K562 (cell line): Measurements from ENCODE around the gene ADCY9. TPM values are rescaled to one million over a fixed set of nuclear protein-coding genes. Genes with fewer than 3 reads are reported as not detected.

Source experiments
- ATAC-seq: fragments of 200-7000 bp; cut with Tn5 transposase; 3 replicates; pipeline ENCODE4 v1.9.1; 2020; ENCODE audit warnings: moderate library complexity
- BruUV-seq: library from RNA; stranded (reverse); fragments of 400-500 nt; replicated peaks from 2 replicates; lab custom pipeline; 2021; lab: Mats Ljungman, UMichigan
- CTCF ChIA-PET: fragments of 300-600 bp; formaldehyde crosslinking; extraction: SDS; loops from one replicate; lab custom pipeline; 2021; ENCODE audit warnings: low intra/inter-chr PET ratio; lab: Yijun Ruan, JAX
- POLR2A ChIA-PET: fragments of 300-600, 350-650 bp; sonication (Branson Sonifier 250); formaldehyde crosslinking; extraction: SDS; loops from one replicate; lab custom pipeline; 2021; ENCODE audit warnings: antibody characterized with exemption, inconsistent platforms; lab: Yijun Ruan, JAX
- DNase-seq, 4 experiments: peaks; one replicate each; pipeline versions ENCODE4 v3.0.0 to v3.0.0-alpha.2; 2011 to 2018; ENCODE audit warnings: low spot score in 3 of 4, mixed read lengths in 3 of 4; ENCODE audit errors: extremely low read depth in 1 of 4
- FAIRE-seq: peaks from 2 replicates; lab custom pipeline; 2011; peaks lifted over from hg19 to GRCh38; lab: Jason Lieb, UNC
- H2AFZ ChIP-seq: 2 replicates; pipeline ENCODE4 v1.6.0; 2011; ENCODE audit warnings: low read depth, low read length, control low read depth, inconsistent platforms
- H3K27ac ChIP-seq: fragments of 200-600 bp; 3 replicates; pipeline ENCODE4 v1.8.0; 2011; ENCODE audit warnings: low read depth, mild to moderate bottlenecking, control low read depth, inconsistent platforms, low read length, moderate library complexity, mixed read lengths; ENCODE audit errors: extremely low read depth
- H3K27me3 ChIP-seq, 2 experiments: fragments of 300-600 bp in 1 of 2; 2 replicates in 1 of 2; 3 replicates in 1 of 2; pipeline versions ENCODE4 v1.6.0 to v1.8.0; 2011; ENCODE audit warnings: inconsistent platforms in 2 of 2, low read length in 2 of 2, mild to moderate bottlenecking in 1 of 2, mixed read lengths in 1 of 2, moderate library complexity in 1 of 2; ENCODE audit not compliant: control insufficient read depth in 2 of 2, insufficient read depth in 2 of 2
- H3K36me3 ChIP-seq: fragments of 300-600 bp; 3 replicates; pipeline ENCODE4 v1.8.0; 2011; ENCODE audit warnings: mild to moderate bottlenecking, low read length, inconsistent platforms; ENCODE audit not compliant: control insufficient read depth, insufficient read depth
- H3K4me1 ChIP-seq, 2 experiments: fragments of 200-600 bp in 1 of 2; replicated peaks in 1 of 2; 2 replicates in 1 of 2; 3 replicates in 1 of 2; pipeline versions ENCODE4 v1.5.1 to v1.8.0; 2011; ENCODE audit warnings: inconsistent platforms in 2 of 2, low read length in 2 of 2, mild to moderate bottlenecking in 1 of 2, mixed read lengths in 1 of 2, moderate library complexity in 1 of 2; ENCODE audit not compliant: control insufficient read depth in 2 of 2, insufficient read depth in 2 of 2
- H3K4me2 ChIP-seq: 2 replicates; pipeline ENCODE4 v1.6.1; 2011; ENCODE audit warnings: low read length, control low read depth, inconsistent platforms, mixed read lengths; ENCODE audit not compliant: insufficient read depth
- H3K4me3 ChIP-seq: fragments of 200-600 bp; sonication (generic), shearing (Covaris generic); 2 replicates; pipeline ENCODE4 v1.5.1; 2016; ENCODE audit warnings: control low read depth, inconsistent platforms
- H3K79me2 ChIP-seq: fragments of 200-600 bp; 3 replicates; pipeline ENCODE4 v1.8.0; 2011; ENCODE audit warnings: low read length, inconsistent platforms; ENCODE audit not compliant: control insufficient read depth, insufficient read depth
- H3K9ac ChIP-seq, 2 experiments: 2 replicates each; pipeline versions ENCODE4 v1.6.0 to v1.6.1; 2011; ENCODE audit warnings: low read depth in 2 of 2, low read length in 2 of 2, control low read depth in 1 of 2, inconsistent platforms in 1 of 2, mild to moderate bottlenecking in 1 of 2, mixed read lengths in 1 of 2; ENCODE audit not compliant: insufficient read depth in 1 of 2
- H3K9me1 ChIP-seq: one replicate; pipeline ENCODE4 v1.6.0; 2011; ENCODE audit warnings: inconsistent platforms, mild to moderate bottlenecking, low read length, moderate library complexity; ENCODE audit not compliant: control insufficient read depth, insufficient read depth
- H3K9me3 ChIP-seq: replicated peaks from 2 replicates; pipeline ENCODE4 v1.5.1; 2011; ENCODE audit warnings: low read depth, low read length, inconsistent platforms; ENCODE audit not compliant: control insufficient read depth, insufficient read depth
- H4K20me1 ChIP-seq: replicated peaks from 2 replicates; pipeline ENCODE4 v1.6.1; 2011; ENCODE audit warnings: low read length, inconsistent platforms, mixed read lengths; ENCODE audit not compliant: control insufficient read depth, insufficient read depth
- EHMT2 ChIP-seq: fragments of 450-650 bp; IDR thresholded peaks from 2 replicates; pipeline ENCODE4 v1.6.1; 2018; ENCODE audit warnings: antibody characterized with exemption
- HDAC3 ChIP-seq: fragments of 450-650 bp; IDR thresholded peaks from 2 replicates; pipeline ENCODE4 v1.6.1; 2018; ENCODE audit warnings: borderline replicate concordance, mild to moderate bottlenecking, moderate library complexity; ENCODE audit not compliant: partially characterized antibody
- KAT7 ChIP-seq: sonication (generic); formaldehyde crosslinking; IDR thresholded peaks from 2 replicates; pipeline ENCODE4 v1.8.0; 2022; ENCODE audit warnings: missing genetic modification reagents, mild to moderate bottlenecking, borderline replicate concordance
- LARP7 ChIP-seq: fragments of 450-650 bp; IDR thresholded peaks from 2 replicates; pipeline ENCODE4 v1.6.1; 2016
- PATZ1 ChIP-seq: fragments of 250-450 bp; sonication (Bioruptor Pico); IDR thresholded peaks from 2 replicates; pipeline ENCODE4 v1.5.0; 2020; ENCODE audit warnings: mild to moderate bottlenecking, borderline replicate concordance
- RNF2 ChIP-seq: sonication (generic); IDR thresholded peaks from 2 replicates; pipeline ENCODE4 v1.6.1; 2016
- STAT6 ChIP-seq: sonication (generic); formaldehyde crosslinking; IDR thresholded peaks from 2 replicates; pipeline ENCODE4 v1.8.1; 2023; ENCODE audit warnings: mild to moderate bottlenecking, missing genetic modification reagents
- ZNF444 ChIP-seq: fragments of 250-450 bp; sonication (Bioruptor Pico); IDR thresholded peaks from 2 replicates; pipeline ENCODE4 v1.4.0; 2020; ENCODE audit warnings: mild to moderate bottlenecking, moderate library complexity
- WGBS: fragments of 100-300 bp; shearing (Covaris generic); methylation state at CpG from one replicate; pipeline ENCODE4 v1.1.6; 2016; ENCODE audit warnings: low coverage, mixed read lengths; ENCODE audit not compliant: insufficient coverage; ENCODE audit errors: missing lambda C conversion rate; 5-methylcytosine and 5-hydroxymethylcytosine counted together
- in situ Hi-C: fragments of 300-500 bp; cut with MboI; formaldehyde crosslinking; loops from 4 replicates; pipeline ENCODE4 v1.15.0; 2018; ENCODE audit warnings: inconsistent platforms, mixed read lengths
- intact Hi-C: fragments of 100-400 bp; cut with micrococcal nuclease; formaldehyde crosslinking; loops from 2 replicates; pipeline ENCODE4 v1.14.2; 2022
- polyA plus RNA-seq, 8 experiments: library from polyadenylated mRNA; depleted of rRNA in 4 of 8; stranded (reverse) in 5 of 8; unstranded in 3 of 8; fragments of >200 nt; fragmentation: Nextera tagmentation in 2 of 8; fragmentation: Illumina TruSeq in 1 of 8; extraction: Ambion mirVana in 2 of 8; extraction: Trizol in 1 of 8; gene quantifications; 2 replicates each; pipeline versions ENCODE4 v1.2.1 to v1.2.3, GENCODE V29; 2011 to 2014; ENCODE audit warnings: inconsistent platforms in 1 of 8, missing spikeins in 1 of 8
- total RNA-seq, 7 experiments: library from RNA; depleted of rRNA in 6 of 7; stranded (reverse); fragments of >200 nt in 6 of 7; fragmentation: Illumina TruSeq in 2 of 7; extraction: Trizol in 2 of 7; gene quantifications; 2 replicates each; pipeline versions ENCODE4 v1.2.1 to v1.2.3, GENCODE V29; 2011 to 2021; ENCODE audit warnings: low replicate concordance in 1 of 7

Gene ADCY9
- total and polyA plus RNA-seq, 9 of the 15 experiments (the other 6 are each of a cell fraction or from before 2014, with no cell fraction given), result 0.03 to 0.29 (median 0.17) TPM

GRCh38 chr16:4016005-4016352 lies 100.3 kb downstream of the ADCY9 start:
- BruUV-seq, result no TSS peak
- DNase-seq (no peak), ATAC-seq (no peak), FAIRE-seq (no peak)
- ChIA-PET POLR2A (interaction anchor here (0.7 to 1.2 kb wide), 2 partner anchors 11 to 911 kb away, joined by 3 to 4 read pairs; no protein-coding TSS in a partner anchor), CTCF (interaction anchor here (0.6 kb wide), 1 partner anchor 495 kb away, joined by 3 read pairs; no protein-coding TSS in a partner anchor)
- no peaks in the 10 kb centered on the region for H3K9me3 ChIP-seq
- no peaks in the 10 kb centered on the region; the same call in 1 of the 2 replicates for H4K20me1 ChIP-seq
- no peaks in the 10 kb centered on the region for H3K9me1 ChIP-seq
- no peaks in the 10 kb centered on the region for H3K36me3 ChIP-seq
- peaks cover 3 to 4% of the 10 kb centered on the region in 2 experiments; a peak in 3 of 5 replicates for H3K4me1 ChIP-seq
- no peak overlapping the region for H2AFZ ChIP-seq
- in situ Hi-C loops, result no loop called here
- TF ChIP-seq ZNF444 (CRISPR knock-in tag) (no peak), STAT6 (CRISPR knock-in tag) (no peak), EHMT2 (no peak), LARP7 (no peak), KAT7 (CRISPR knock-in tag) (no peak), HDAC3 (no peak), RNF2 (no peak), PATZ1 (CRISPR knock-in tag) (no peak)
- intact Hi-C loops, result no loop called here
- H3K9ac ChIP-seq, result no peak overlapping the region
- no peak overlapping the region for H3K27ac ChIP-seq
- WGBS, result 37% methylated on average over 2 of the region's 3 CpGs
- H3K27me3 ChIP-seq, result peaks cover 19 to 39% of the 10 kb centered on the region in 2 experiments; a peak in 4 of 5 replicates
- no peaks in the 10 kb centered on the region for H3K79me2 ChIP-seq
- H3K4me2 ChIP-seq, result no peak overlapping the region
- H3K4me3 ChIP-seq, result no peak overlapping the region
